Fibroblast of skin of abdomen (primary cell): Measurements from ENCODE around the gene SERPINB3. TPM values are rescaled to one million over a fixed set of nuclear protein-coding genes. Genes with fewer than 3 reads are reported as not detected.
"Not testable (repeated sequence)": the region's sequence is repeated elsewhere in the genome, so short reads cannot be mapped to it uniquely, and the experiment has no call there.

Experiments used
- DNase-seq: peaks from one replicate; pipeline ENCODE4 v3.0.0-alpha.2; 2013
- polyA plus RNA-seq, 2 experiments: library from polyadenylated mRNA; unstranded; fragments of 120-200 nt; gene quantifications; one replicate each; pipeline ENCODE4 v1.2.1, GENCODE V29; 2013; ENCODE audit not compliant: insufficient read length in 2 of 2

SERPINB3 gene
- polyA plus RNA-seq (2013, experiment 1 of 2; ENCODE audit: insufficient read length) = not detected
- not detected for polyA plus RNA-seq (2013, experiment 2 of 2; ENCODE audit: insufficient read length)

- DNase-seq = not testable (repeated sequence)
Measured at GRCh38 chr18:63661750-63662149, at the start of gene SERPINB3. Gene SERPINB3, minus strand, starts transcription at chr18:63661893. Its CDS starts 677 bp downstream, at chr18:63661216.

- DNase-seq = peak; percentile 90
Measured at GRCh38 chr18:63708650-63709049, 47.0 kb upstream of the SERPINB3 start.

- DNase-seq = no peak
Measured at GRCh38 chr18:63707816-63708215, 46.1 kb upstream of the SERPINB3 start.

GRCh38 chr18:63705401-63705800 lies 43.7 kb upstream of the SERPINB3 start:
- no peak for DNase-seq

GRCh38 chr18:63702660-63703059 lies 41.0 kb upstream of the SERPINB3 start, which contains the start of gene SERPINB11:
Gene SERPINB11, plus strand, starts transcription at chr18:63702960. Its CDS starts 7,234 bp downstream, at chr18:63710194.
- DNase-seq = no peak

- DNase-seq = no peak
Measured at GRCh38 chr18:63701952-63702351, 40.3 kb upstream of the SERPINB3 start.

- DNase-seq = no peak
Measured at GRCh38 chr18:63700501-63700900, 38.8 kb upstream of the SERPINB3 start.

- DNase-seq = peak; percentile 71
Measured at GRCh38 chr18:63697097-63697660, 35.5 kb upstream of the SERPINB3 start.

- DNase-seq = no peak
Measured at GRCh38 chr18:63689064-63689463, 27.4 kb upstream of the SERPINB3 start.

GRCh38 chr18:63686871-63687270 lies 25.2 kb upstream of the SERPINB3 start:
- DNase-seq = peak; percentile 36

- DNase-seq = no peak
Measured at GRCh38 chr18:63684718-63685117, 23.0 kb upstream of the SERPINB3 start.

- DNase-seq = no peak
Measured at GRCh38 chr18:63683890-63684289, 22.2 kb upstream of the SERPINB3 start.

- DNase-seq = peak; percentile 93
Measured at GRCh38 chr18:63683152-63683551, 21.5 kb upstream of the SERPINB3 start.

- no peak for DNase-seq
Measured at GRCh38 chr18:63681449-63682340, 20.0 kb upstream of the SERPINB3 start.

- no peak for DNase-seq
Measured at GRCh38 chr18:63679820-63680606, 18.3 kb upstream of the SERPINB3 start.

GRCh38 chr18:63677500-63678225 lies 16.0 kb upstream of the SERPINB3 start:
- peak; percentile 28 for DNase-seq

GRCh38 chr18:63676526-63677323 lies 15.0 kb upstream of the SERPINB3 start:
- DNase-seq = no peak

- DNase-seq = no peak
Measured at GRCh38 chr18:63664571-63664970, 2.9 kb upstream of the SERPINB3 start.

- peak; percentile 46 for DNase-seq
Measured at GRCh38 chr18:63658920-63659319, 2.8 kb downstream of the SERPINB3 start.

GRCh38 chr18:63650271-63650670 lies 11.4 kb downstream of the SERPINB3 start:
- peak; percentile 77 for DNase-seq

GRCh38 chr18:63648241-63648640 lies 13.5 kb downstream of the SERPINB3 start:
- DNase-seq = peak; percentile 75
